ENCODE measurements around the gene DUSP15. TPM values are rescaled to one million over a fixed set of nuclear protein-coding genes. Genes with fewer than 3 reads are reported as not detected.

The DUSP15 gene
- total RNA-seq, 1 donor from 2014 or later, result 2.4 TPM

GRCh38 chr20:31848088-31848999 is 22.0 kb downstream of the DUSP15 start:
- H3K27ac ChIP-seq, result no peak overlapping the region
- no peak overlapping the region for H3K4me3 ChIP-seq
- no peaks in the 10 kb centered on the region for H3K4me1 ChIP-seq
- TF ChIP-seq, protein P1, sequence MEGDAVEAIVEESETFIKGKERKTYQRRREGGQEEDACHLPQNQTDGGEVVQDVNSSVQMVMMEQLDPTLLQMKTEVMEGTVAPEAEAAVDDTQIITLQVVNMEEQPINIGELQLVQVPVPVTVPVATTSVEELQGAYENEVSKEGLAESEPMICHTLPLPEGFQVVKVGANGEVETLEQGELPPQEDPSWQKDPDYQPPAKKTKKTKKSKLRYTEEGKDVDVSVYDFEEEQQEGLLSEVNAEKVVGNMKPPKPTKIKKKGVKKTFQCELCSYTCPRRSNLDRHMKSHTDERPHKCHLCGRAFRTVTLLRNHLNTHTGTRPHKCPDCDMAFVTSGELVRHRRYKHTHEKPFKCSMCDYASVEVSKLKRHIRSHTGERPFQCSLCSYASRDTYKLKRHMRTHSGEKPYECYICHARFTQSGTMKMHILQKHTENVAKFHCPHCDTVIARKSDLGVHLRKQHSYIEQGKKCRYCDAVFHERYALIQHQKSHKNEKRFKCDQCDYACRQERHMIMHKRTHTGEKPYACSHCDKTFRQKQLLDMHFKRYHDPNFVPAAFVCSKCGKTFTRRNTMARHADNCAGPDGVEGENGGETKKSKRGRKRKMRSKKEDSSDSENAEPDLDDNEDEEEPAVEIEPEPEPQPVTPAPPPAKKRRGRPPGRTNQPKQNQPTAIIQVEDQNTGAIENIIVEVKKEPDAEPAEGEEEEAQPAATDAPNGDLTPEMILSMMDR (IDR thresholded peaks at IDR 0.05), result no peak
- DNase-seq (no peak), ATAC-seq (no peak)
- no peaks in the 10 kb centered on the region for H3K9me3 ChIP-seq
- intact Hi-C loops (cut with DNase I), result no loop called here
- H3K36me3 ChIP-seq, result no peaks in the 10 kb centered on the region
- H3K27me3 ChIP-seq, result peaks cover 20% of the 10 kb centered on the region

- no peaks in the 10 kb centered on the region for H3K36me3 ChIP-seq
- ATAC-seq, result no peak
Measured at GRCh38 chr20:31846793-31847138, 23.6 kb downstream of the DUSP15 start.

DNA sequence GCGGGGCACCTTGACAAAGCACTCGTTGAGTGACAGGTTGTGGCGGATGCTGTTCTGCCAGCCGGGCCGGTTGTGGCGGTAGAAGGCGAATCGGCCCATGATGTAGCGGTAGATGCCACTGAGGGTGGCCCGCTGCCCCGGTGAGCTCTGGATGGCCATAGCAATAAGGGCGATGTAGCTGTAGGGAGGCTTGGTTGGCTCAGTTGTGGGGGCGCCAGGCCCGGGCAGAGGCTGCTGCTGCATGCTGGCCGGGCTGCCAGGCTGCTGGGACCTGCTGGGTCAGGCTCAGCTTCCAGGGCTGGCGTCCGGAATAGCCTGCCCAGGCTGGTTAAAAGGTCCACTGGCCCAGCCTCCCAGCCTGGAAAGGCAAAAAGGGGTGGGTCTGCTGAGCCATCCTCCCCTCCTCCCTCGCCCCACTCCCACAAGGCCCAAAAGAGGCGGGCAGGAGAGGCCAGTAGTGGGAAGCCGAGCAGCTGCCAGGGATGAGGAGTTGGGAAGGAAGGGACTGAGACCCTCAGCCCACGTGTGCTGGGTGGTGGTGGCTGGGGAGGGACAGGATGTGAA is 24.9 kb downstream of the DUSP15 start, which contains the start of gene FOXS1:
Gene FOXS1, minus strand, starts transcription at position 305 of the 564 bp plus-strand sequence. Its CDS starts 62 bp downstream, at position 243.
- peaks cover 4% of the 10 kb centered on the region for H3K4me1 ChIP-seq

More at GRCh38 chr20:31846793-31847138, 23.6 kb downstream of the DUSP15 start:
- no peak for DNase-seq
- intact Hi-C loops (cut with DNase I), result no loop called here
- H3K9me3 ChIP-seq, result no peaks in the 10 kb centered on the region
- TF ChIP-seq, protein P1 (IDR thresholded peaks at IDR 0.05), result no peak
- peaks cover 20% of the 10 kb centered on the region for H3K27me3 ChIP-seq
- no peaks in the 10 kb centered on the region for H3K4me1 ChIP-seq
- H3K4me3 ChIP-seq, result no peak overlapping the region
- no peak overlapping the region for H3K27ac ChIP-seq

DNA sequence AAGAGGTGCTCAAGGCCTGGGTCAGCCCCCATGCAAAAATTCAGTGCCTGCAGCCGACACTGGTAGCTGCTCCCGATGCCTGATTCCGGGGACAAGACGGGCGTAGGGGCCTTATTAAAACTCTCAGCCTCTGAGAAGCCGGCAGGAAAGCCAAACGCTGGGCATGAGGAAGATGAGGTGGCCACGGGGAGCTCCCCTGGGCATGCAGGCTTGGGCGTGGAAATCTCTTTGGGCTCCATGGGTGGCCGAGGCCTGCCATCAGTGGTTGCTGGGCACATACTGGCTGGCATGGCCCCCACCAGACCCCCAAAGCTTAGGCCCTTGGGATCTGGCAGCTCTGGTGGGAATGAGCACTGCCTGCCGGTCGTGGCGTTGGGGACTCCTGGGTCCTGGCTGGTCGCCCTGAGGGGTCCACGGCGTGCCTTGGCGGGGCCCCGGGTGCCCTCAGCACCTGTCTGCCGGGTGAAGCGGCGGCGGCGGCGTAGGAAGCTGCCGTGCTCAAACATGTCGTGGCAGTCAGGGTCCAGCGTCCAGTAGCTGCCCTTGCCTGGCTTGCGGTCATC is 25.5 kb downstream of the DUSP15 start:
- no peak for DNase-seq
- H3K4me1 ChIP-seq, result peaks cover 4% of the 10 kb centered on the region
- intact Hi-C loops (cut with DNase I), result no loop called here

More for the DNA sequence above, 24.9 kb downstream of the DUSP15 start, which contains the start of gene FOXS1:
- Histone ChIP-seq H3K4me3 (peak within 1 kb of the TSS; percentile 31), H3K27me3 (peaks cover 10% of the 10 kb centered on the region), H3K9me3 (no peaks in the 10 kb centered on the region), H3K36me3 (no peaks in the 10 kb centered on the region), H3K27ac (peak within 1 kb of the TSS; percentile 36)
- no peak for DNase-seq
- ATAC-seq, result no peak
- TF ChIP-seq, protein P1 (IDR thresholded peaks at IDR 0.05), result no peak
- intact Hi-C loops (cut with DNase I), result no loop called here

DNA sequence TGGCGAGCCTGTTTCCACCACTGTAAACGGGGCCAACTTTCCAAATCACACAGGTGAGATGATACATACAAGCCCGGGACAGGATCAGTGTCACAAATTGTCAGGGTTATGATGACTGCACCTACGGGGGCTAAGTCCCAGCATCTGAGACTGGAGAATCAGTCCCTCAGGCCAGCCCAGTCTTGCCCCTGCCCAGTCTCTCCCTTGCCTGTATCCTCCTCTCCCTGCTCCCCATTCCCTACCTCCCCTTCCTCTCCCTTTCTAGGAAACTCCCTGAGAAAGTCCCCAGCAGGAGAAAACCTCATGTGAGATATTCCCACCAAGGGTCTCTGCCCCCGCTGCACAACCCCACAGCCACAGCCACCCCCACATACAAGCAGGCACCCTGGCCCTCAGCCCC is 26.4 kb downstream of the DUSP15 start:
- ATAC-seq (no peak), DNase-seq (no peak)
- no peaks in the 10 kb centered on the region for H3K36me3 ChIP-seq
- peak overlapping the region; percentile 31 for H3K4me3 ChIP-seq
- intact Hi-C loops (cut with DNase I), result no loop called here
- peaks cover 5% of the 10 kb centered on the region for H3K4me1 ChIP-seq
- TF ChIP-seq, protein P1 (IDR thresholded peaks at IDR 0.05), result no peak
- H3K27ac ChIP-seq, result no peak overlapping the region
- no peaks in the 10 kb centered on the region for H3K27me3 ChIP-seq
- no peaks in the 10 kb centered on the region for H3K9me3 ChIP-seq

More for the DNA sequence above, 25.5 kb downstream of the DUSP15 start:
- TF ChIP-seq, protein P1 (IDR thresholded peaks at IDR 0.05), result no peak
- ATAC-seq, result no peak
- no peaks in the 10 kb centered on the region for H3K9me3 ChIP-seq
- H3K27ac ChIP-seq, result peak overlapping the region; percentile 36
- no peaks in the 10 kb centered on the region for H3K36me3 ChIP-seq
- H3K4me3 ChIP-seq, result peak overlapping the region; percentile 31
- H3K27me3 ChIP-seq, result peaks cover 6% of the 10 kb centered on the region
